HG03280 (cell line): ENCODE data around the gene FSTL4.

Source experiments
- ATAC-seq: cut with Tn5 transposase; IDR thresholded peaks from one replicate; pipeline ENCODE4 v1.9.1; 2021; ENCODE audit warnings: mild to moderate bottlenecking, moderate library complexity; ENCODE audit not compliant: unreplicated experiment

Gene FSTL4

DNA sequence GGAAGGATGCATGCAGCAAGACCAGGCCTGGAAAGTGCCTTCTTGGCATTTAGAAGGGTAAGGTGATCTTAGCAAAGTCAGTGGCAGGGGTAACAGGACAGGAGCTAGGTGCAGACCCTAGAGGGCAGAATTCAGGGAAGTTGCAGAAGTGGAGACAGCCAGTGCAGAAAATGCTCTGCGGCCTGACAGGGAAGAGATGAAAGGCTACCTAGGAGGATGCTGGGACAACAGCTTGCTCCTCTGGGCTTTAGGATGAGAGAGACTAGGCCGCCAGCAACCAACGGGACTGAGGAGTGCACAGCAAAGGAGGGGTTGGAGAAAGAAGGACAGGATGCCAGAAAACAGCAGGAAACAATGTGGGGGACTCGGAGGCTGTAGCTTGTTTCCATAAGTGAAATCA, 219.9 kb downstream of the FSTL4 start:
- ATAC-seq = no peak

DNA sequence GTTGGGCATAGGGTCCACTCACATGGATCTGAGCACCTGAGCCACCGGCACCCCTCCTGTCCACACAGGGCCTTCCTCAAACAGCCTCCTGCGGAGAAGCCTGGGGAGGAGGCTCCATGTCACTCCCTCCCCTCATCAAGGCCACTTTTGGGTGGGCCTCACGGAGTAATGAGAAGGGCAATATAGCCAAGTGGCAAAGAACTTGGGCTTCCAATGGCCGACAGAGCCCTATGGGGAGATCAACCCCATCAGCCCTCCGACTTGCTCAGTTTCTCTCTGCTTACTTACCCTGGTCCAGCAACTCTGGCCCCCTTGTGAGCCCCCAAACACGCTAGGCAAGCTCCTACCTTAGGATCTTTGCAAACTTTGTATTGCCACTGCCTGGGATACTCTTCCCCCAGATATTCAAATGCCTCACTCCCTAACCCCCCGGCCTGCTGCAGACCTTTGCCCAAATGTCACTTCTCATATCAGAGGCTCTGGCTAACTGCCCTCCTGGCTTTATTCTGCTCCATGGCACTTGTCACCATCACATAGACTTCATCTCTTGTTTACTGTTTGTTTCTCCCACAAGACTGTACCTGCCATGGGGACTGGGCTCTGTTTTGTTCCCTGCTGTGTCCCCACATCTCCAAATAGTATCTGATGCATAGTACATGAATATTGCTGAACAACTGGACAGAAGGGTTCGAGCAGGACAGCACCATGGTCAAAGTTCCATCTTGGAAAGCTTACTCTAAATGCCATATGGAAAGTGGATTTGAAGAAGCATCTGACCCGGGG, 220.8 kb downstream of the FSTL4 start:
- no peak for ATAC-seq

DNA sequence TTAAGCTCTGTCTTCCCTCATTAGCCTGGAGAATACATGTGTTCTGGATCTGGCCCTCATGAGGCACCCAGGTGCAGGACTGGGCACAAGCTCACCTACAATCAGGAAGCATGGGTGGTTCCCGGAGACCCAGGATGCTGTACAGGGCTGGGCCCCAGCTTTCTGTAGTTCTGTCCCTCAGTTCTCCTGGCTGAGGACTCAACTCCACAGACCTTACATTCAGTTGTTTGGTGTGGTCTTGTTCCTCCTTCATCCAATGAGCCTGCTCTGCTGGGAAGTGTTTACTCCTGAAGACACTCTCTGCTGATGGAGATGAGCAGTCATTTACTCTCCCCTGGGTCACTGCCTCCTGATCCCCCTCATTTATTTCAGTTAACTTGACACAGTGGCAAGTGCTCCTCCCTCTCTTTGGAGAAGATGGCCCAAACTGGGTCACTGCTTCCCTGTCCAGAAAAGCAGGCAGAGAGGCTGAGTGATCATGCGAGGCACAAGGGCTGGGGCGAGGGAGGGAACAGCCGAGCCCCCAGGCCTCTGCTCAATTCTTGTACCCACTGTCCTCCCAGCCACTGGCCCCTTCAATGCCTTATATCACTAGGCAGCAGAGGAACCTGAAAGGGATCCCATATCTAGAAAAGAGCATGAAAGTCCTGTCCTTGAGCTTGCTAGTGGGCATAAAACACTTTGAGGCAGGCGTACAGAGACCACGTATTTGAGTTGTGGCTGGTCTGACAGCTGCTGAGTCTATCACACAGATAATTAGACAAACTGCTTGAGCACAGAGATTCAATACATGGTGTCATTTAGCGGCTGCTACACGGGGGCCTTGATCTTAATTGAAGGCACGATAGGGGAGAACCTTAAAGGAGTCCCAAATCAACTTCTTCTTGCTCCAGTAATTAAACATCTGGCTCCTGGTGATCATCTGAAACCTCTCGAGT, 221.7 kb downstream of the FSTL4 start:
- no peak for ATAC-seq

DNA sequence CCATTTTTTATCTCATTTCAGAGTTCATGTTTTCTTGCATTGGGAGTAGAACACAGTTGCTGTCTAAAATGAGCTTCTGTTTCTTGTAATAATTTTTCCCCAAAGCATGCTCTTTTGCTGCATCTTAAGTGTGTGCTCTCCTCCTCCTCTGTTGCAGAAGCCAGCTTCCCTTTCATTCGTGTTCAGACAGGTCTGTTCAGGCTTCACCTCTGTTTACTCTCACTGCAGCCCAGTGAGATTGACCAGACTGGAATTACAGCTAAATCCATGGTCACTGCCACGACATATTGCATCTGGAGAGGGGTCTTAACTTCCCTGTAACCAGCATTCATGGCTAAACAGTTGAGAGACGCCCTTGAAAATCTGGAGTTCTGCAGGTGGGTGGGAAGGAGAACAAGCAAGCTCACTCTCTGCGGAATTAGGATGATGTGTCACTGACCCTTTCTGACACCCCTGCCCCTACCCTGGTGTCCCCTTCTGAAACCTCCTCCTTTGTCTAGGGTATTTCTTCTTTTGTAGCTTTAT, 223.2 kb downstream of the FSTL4 start:
- no peak for ATAC-seq

DNA sequence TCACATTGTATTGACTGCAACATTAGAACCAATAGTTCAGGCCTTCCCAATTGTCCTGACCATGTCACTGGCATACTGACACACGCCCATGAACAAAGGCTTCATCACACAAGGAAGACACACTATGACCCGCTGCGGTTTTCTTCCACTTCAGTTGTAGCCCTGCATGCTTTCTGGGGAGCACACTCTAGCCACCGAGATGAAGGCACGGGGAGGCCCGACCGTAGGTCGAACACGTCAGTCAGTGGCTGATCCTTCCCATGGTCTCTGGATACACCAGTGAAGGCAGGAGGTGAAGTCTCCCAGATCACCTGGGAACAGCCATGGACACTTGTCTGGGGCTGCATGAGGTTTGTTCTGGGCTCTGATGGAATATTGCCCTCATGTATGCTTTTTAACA, 224.7 kb downstream of the FSTL4 start:
- no peak for ATAC-seq

DNA sequence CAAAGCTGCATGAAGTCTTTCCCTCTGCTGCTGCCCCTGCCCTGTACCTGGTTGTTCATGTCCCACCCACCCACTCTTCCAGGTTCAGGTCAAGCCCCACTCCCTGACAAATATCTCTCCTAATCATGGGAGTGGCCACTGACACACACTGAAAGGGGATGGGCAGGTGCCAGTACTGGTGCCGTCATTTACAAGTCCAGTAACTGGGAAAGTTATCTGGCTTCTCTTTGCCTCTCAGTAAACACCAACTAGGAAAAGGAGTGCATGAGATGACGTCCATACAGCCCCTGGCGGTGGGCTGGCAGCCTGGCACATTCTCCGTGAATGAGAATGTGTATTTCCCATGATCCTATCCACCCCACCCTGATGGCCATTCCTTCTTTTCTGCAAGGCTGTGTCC, 225.2 kb downstream of the FSTL4 start:
- ATAC-seq = no peak

DNA sequence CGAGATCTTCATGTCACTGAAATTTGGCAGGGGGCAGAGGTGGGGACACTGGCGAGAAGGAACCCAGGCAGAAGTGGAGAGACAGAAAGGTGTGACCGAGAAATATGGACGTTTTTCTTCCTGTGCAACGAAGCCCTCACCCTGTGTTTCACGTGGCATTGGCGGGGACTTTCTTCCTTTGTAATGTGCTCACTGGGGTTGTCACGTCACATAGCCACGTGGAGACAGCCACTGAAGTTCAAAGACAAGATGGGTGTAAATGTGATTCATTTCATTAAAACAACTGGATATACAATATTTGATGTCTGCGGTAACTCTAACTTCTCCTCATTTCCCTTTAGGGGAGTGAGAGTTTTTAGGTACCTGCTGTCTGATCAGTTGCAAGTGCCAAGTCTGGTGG, 225.7 kb downstream of the FSTL4 start:
- no peak for ATAC-seq

DNA sequence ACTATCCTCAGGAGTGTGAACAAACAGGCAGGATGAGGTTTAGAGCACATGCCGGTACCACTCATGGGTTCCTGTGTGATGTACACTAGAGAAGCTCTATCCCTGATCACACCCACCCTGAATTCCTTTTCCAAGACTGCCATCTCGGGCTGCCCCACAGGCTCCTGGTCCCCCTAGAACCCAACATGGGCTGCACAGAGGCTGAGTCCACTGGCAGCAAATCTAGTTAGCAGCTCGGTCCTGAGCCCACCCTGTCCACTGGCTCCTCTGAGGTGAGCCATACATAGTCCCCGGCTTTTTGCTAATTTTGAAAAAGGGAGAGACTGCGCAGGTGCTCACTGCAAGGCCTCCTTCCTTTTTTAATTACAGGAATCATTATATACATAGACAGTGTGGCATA, 227.0 kb downstream of the FSTL4 start:
- ATAC-seq = no peak

DNA sequence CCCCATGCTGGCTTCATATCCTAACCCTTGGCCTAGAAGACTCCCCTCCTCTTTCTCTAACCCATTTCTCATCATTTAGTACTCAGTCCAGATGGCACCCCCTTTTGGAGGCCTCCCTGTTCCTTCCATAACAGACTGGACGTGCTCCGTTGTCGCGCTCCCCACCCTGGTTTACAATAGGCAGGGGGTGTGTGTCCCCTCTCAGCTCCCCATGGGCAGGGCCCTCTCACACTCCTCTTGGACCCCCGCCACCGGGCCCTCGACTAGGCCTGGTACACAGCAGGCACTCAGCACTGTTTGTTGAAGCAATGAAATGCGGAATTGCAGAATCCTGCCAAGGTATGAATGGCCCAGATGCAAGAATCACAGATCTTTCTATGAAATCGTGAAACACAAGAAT, 227.4 kb downstream of the FSTL4 start:
- ATAC-seq = no peak

DNA sequence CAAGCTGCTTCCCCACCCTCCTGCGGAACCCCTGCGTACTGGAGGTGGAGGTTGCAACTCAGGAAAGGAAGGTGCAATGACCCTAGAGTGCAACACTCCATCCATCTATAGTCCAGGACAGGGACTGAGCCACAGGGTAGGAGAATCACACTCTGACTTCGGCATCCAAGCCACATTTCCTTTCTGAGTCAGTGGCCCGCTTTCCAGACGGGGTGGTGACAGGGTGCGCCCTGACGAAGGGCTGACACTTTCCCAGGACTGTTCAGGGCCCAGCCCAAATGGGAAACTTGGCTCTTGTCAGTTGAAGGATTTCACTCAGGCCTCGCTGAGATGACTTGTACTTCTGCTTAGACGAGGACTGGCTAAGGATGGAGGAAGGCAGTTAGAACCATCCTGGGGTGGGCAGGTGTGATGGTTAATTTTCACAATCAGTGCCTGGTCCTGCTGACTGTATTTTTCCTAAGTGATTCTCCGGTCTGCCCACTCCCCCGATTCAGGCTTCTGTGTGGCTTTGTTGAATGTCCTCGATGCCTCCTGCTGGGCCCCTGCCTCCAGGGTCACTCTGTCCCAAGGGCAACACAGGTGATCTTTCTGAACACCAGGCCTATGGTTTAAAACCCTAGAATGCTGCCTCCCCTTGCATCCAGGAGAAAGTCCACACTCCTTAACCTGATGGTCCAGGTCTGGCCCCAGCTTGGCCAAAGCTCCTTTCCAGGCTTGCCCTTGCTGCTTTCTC, 228.1 kb downstream of the FSTL4 start:
- no peak for ATAC-seq

DNA sequence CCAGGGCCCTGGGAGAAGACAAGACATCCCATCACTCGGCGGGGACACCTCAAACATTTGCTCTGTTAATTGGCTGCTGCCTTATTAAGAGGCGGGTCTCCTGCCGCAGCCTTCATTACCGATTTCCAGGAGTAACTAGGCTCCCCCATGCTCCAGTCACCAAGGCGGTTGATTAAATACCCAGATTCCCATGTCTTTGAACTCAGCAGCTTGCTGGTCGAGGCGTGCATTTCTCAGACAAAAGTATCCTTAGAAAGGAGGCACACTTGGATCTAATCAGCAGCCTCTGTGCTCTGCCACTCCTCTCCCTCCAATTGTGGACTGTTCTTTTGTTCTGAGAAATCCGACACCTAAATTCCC, 228.8 kb downstream of the FSTL4 start:
- no peak for ATAC-seq

DNA sequence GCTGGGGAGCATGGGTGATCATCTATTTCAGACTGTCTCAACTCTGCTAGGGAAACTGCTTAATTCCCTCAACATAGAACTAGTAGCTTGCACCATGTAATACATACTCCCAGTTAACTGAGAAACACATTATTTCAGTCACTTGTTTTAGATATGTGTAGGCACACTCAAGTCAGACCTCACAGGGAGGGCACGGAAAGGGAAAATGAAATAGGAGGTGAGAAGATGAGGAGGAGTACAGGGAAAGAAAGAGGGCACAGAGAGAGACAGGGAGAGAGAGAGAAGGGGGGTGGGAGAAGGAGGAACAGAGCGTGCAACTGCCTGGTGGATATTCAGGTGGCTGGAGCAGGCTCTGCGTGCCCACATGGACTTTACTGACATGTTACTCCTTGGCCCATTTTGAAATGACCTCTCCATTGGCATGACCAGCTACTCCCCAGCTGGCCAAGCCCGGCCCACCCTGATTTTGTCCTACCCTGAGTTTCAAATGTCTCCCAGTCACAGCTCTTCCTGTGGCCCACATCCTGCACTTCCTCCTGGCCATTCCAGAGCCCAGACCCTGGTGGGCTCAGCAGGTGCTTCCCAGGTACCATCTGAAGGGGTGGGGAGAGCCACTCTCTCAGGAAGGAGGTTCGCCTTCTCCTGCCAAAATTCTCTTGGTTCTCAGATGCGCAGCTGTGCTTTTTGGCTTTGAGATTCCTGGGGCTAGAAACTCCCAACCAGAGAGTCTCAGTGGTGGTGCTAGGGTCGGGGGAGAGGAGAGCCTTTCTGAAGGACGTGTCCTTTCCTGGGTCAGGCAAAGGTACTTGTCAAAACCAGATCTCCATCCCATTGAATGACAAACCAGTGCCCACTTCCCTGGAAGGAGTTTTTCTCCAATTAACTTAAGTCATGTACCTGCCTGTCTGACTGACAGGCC, 229.4 kb downstream of the FSTL4 start:
- no peak for ATAC-seq

DNA sequence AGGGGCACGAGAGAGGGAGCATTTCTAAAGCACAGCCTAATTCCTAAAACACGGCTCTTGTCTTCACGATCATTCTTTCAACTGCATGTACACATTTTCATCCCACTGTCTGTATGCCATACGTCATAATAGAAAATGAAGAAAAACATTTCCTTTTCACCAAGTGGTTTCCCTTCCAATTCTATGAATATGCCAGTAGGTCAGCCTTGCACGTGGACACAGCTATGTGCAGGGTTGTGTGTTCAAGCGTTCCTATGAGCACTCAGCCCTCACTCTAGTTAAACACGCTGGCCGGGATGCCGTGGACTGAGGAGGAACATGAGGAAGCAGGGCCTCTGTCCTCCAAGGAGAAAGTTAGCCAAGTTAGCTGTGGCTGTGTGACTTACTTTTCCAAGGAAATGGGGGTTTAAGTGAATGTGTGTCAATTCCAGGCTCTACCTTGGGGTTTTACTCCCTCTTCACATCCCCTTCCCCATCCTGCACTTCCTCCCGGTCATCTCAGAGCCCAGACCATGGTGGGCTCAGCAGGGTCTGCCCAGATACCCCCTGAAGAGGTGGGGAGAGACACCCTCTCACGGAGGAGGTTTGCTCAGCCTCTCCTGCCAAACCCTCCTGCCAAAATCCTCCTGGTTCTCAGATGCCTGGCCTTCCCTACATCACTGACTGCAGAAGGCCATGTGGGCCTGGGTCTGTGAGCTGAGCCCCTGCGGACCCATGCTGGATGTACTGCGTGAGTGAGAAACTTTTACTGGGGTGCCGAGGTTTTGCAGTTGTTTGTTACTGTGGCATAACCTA, 230.6 kb downstream of the FSTL4 start:
- no peak for ATAC-seq

DNA sequence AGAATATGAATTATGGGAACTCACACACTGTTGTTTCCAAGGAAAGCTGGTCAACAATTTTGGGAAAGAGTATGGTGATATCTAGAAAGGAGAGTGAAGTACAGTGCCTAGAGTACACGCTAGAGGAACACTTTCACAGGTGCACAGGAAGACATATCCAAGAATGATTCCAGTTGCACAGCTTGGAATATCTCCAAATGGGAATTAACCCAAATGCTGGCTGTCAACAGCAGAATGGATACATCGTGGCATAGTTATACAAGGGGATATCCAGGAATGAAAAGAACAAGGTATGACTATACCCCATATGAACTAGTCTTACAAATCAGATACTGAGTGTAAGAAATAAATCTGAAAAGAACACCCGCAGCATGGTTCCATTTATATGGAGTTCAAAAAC, 231.3 kb downstream of the FSTL4 start:
- ATAC-seq = no peak

DNA sequence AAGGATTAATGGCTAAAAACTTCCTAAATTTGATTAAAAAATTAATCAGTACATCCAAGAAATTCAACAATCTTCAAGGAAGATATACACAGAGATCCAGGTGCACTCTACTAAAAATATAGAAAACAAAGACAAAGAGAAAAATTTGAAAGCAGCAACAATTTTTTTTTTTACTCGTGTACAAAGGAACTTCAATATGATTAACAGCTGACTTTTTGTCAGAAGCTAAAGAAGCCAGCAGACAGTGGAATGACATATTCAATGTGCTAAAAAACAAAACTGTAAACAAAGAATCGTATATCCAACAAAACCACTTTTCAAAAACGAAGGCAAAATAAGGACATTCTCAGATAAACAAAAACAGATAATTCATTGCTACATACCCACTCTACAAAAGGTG, 234.6 kb downstream of the FSTL4 start:
- no peak for ATAC-seq

DNA sequence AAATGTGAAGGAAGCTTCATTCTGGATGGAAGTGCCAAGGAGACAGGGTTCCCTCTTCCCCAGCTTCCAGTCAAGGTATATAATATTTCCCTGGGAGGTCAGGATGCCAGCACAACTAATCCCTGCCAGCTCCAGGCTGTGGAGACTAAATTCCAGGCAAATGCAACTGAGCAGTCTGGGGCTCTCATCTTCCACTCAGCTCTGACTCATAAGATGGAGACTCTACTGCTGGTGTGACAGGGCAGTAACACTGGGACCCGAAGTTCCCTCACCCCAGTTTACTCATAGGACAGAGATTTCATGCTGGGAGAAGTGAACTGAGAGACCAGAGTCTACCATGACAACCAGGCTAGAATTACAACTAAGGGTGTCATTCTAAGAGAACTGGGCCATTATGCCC, 235.4 kb downstream of the FSTL4 start:
- no peak for ATAC-seq

DNA sequence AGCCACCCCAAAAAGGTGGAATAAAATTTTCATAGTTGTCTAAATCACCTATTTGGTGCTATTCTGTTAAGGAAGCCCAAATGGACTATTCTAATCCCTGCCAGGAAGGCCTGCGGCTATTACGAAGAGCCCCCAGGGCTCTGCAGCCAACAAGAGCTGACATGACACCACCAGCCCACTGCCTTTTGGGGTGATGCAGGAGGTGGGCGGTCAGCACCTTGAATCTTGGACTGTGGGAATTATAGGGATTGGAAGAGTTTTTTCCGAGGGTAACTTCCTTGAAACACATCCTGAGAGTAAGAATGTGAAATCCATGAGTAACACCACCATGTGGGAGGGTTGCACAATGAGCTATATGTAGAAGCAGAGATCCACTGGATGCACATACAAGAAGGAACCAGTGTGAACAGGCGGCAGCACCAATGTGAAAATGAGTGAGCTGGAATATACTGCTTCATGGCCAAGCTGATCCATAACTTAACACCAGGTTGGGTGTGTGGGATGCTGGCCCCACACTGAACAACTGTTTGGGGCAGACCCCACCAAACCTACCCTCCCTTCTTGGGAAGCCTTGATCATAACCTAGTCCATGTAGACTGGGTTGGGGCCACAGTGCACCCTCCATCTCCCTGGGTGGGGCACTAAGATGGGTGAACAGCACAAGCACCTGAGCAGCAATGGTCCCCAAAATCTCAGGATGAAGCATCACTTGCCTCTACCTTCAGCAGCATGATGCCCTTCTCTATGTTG, 239.0 kb downstream of the FSTL4 start:
- no peak for ATAC-seq

DNA sequence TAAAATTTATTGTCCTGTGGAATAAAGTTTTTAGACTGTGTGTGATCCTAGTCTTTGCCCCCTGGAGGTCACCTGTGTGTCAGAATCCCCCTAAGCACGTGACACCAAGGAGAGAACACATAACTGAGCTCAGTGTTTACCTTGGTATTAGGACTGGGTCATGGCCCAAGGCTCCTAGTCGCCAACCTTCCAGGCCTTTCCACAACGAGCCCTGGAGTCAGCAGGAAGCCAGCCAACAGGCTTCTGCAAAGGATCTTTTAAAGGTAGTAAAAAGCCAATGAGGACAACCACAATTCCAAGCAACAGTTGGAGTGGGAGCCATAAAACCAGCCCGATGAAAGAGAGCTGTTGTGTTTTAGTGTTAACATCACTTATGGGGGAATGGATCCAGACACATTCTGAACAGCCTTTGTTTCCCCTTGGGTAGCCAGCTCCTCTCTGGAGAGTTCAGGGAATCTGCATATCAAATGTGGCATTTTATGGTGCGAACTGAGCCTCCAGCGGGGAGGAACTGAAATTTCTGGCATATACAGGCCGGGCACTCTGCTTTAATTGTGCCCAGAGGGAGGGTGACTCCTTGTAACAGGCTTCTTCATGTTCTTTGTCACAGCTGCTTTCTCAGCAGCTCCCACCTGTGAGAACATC, 239.9 kb downstream of the FSTL4 start:
- ATAC-seq = no peak
